Activated CD8-positive, alpha-beta memory T cell treated with anti-CD3 and anti-CD28 coated beads, Interleukin-2, amount 50 U/mL, for 4 hours (primary cell): ENCODE results near the gene TOR3A.

Experiments used
- DNase-seq: peaks from one replicate; pipeline ENCODE4 v3.0.0-alpha.2; 2020

The TOR3A gene

GRCh38 chr1:179077396-179077795 is 4.5 kb upstream of the TOR3A start:
- DNase-seq = no peak

GRCh38 chr1:179079113-179079761 is 2.6 kb upstream of the TOR3A start:
- DNase-seq = peak; percentile 38

- DNase-seq = peak; percentile 37
These were observed 794 bp upstream of the TOR3A start for GRCh38 chr1:179080866-179081686.

- DNase-seq = peak; percentile 43
These were observed 596 bp downstream of the TOR3A start for GRCh38 chr1:179082333-179082998.

DNA sequence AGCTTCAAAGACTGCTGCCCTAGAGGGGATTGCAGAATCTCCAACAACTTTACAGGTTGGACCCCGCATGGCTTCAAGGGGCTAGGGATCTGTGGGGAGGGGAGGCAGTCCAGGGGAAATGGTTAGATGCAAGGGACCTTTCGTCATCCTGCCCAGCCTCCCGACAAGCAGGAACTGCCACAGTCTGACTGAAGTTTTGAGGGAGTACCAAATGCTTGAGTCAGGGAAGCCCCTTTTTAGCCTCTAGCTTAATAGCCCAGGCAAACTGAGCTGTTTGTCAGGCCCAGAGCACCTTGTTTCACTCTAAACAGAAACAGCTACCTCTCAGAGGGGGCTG is 1.1 kb downstream of the TOR3A start:
- DNase-seq = no peak

GRCh38 chr1:179083533-179083932 is 1.7 kb downstream of the TOR3A start:
- no peak for DNase-seq

DNA sequence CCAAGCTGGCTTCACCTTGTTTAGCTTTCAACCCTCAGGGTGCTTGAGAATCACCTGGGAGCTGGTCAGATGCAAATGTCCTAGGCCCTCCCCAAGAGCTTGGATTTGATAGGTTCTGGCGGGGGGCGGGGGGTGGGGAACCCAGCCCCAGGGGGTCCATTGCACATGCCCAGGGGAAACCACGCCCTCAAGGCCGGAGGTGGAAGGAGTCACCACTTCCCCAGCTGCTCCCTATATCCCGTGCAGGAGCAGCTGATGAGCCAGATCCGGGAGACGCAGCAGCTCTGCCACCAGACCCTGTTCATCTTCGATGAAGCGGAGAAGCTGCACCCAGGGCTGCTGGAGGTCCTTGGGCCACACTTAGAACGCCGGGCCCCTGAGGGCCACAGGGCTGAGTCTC is 5.8 kb downstream of the TOR3A start:
- DNase-seq = no peak

GRCh38 chr1:179089827-179090482 is 8.1 kb downstream of the TOR3A start:
- DNase-seq = no peak

DNA sequence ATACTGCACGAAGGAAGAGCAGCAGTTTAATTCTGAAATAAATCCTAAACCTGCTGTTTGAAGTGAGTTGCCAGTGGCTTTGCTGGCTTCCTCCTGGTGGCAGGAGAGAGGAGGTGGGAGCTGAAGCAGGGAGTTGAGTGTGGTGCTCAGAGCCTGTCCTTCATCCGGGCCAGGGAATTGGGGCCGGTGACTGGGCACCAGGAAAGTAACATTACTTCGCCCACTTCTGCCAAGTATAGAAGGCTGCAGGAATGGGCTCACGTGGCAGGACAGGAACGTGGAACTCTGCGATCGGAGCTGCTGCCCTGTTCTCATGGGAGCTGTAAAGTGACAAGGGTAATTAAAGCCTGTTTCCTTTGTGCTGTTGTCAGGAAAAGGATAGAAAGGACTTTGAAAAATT is 8.7 kb downstream of the TOR3A start:
- DNase-seq = no peak

- no peak for DNase-seq
These were observed 9.1 kb downstream of the TOR3A start for GRCh38 chr1:179090923-179091322.

- no peak for DNase-seq
These were observed 9.9 kb downstream of the TOR3A start for GRCh38 chr1:179091691-179092165.

DNA sequence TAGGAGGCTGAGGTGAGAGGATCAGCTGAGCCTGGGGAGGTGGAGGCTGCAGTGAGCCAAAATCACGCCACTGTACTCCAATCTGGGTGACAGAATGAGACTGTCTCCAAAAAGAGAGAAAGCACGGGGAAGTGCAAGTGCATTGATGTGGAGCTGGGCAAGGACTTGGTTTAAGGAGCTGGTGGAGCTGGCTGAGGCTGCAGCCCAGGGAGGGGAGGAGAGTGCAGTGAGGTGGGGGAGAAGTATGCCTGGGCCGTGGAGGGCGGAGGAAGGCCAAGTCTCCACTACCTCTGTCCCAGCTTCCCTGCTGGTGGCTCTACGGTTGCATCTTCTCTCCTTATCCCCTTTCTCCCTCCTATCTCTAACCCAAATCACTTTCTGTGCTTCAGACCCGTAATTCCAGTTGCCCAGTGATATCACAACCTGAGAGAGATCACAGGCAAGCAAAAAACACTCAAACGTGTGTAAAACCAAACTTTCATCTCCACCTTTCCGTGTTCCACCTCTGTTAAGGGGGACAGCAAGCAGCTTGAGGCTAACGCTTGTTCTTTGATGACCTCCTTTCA is 11.1 kb downstream of the TOR3A start:
- DNase-seq = no peak

- DNase-seq = no peak
These were observed 12.9 kb downstream of the TOR3A start for GRCh38 chr1:179094818-179095217.

- DNase-seq = no peak
These were observed 13.5 kb downstream of the TOR3A start for GRCh38 chr1:179095377-179095776.

DNA sequence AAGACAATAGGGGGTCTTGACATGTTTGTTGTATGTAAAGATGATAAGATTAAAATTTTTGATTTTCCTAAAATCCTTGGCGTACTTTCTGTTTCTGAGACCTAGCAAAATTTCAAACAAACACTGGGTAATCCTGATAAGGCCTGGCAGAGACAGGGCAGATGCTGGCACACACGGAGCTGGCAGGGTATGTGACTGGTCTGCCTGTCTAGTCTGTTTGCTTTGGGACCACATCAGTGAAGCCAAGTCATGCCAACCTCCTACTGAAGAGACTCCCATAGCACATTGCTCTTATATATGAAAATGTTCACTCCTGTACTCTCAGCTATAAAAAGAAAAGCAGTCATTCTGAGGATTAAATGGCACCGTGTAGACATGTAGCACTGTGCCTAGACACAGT is 14.1 kb downstream of the TOR3A start:
- no peak for DNase-seq

DNA sequence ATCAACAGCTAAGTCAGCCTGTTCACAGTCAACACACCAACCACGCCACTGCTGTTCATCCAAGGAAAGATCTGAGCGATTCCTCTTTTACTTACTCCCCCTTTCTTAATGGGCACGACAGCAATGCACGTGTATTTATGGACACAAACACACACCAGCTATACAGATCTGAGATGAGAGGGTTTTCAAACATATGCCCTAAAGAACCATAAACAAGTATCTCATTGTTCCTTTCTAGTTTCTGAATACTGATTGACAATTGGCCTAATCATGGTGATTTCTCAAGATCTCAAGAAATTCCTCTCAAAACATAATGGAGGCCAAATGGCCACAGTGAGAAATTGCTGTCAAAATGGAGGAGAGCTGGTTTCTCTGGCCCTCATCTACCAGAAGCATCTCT is 18.0 kb downstream of the TOR3A start:
- DNase-seq = no peak

GRCh38 chr1:179101566-179101965 is 19.7 kb downstream of the TOR3A start:
- DNase-seq = no peak

- DNase-seq = no peak
These were observed 22.1 kb downstream of the TOR3A start for GRCh38 chr1:179103999-179104398.

DNA sequence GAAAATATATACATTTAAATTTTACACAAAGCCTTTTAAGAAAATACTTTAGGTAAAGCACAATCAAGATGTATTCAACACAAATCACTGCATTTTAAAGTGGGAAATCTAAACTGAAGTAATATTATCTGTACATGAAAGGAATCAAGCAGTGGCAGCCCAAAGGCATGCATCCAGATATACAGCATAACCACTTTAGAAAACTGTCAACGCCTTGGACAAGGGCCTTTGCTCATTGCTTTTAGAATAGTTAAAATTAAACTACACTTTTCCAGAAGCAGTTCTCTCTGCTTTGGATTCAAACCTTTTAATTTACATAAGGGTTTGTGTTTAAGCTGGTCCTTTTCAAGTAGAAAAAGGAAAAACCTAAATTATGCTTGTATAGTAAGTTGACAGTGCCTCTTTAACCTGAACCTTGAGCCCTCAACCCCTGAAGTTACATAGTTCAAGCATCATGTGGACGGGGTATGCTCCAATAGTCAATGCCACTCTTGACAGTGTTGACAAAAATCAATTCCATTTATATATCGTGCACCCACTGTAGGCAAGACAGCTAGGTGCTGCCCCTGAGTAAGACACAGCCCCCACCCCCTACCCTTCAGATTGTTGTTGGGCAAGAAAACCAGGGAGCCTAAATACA is 22.9 kb downstream of the TOR3A start:
- no peak for DNase-seq

DNA sequence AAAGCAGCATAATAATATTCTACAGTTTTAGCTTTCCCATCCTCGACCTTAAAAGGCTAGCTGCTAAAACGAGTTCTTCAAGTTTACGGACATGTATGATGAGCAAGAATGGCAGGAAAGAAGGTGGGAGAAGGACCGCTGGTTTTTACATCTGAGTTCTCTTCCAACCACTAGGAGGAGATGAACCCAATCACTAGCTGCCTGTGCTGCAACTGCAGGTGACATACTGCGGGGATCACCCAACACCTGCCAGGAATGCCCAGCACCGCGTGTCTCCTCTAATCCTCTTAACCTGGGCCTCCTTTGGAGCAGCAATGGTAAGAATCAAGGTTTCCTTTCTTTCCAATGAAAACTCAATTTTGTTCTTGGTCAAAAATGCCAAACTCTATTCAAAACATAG is 23.5 kb downstream of the TOR3A start:
- DNase-seq = no peak

DNA sequence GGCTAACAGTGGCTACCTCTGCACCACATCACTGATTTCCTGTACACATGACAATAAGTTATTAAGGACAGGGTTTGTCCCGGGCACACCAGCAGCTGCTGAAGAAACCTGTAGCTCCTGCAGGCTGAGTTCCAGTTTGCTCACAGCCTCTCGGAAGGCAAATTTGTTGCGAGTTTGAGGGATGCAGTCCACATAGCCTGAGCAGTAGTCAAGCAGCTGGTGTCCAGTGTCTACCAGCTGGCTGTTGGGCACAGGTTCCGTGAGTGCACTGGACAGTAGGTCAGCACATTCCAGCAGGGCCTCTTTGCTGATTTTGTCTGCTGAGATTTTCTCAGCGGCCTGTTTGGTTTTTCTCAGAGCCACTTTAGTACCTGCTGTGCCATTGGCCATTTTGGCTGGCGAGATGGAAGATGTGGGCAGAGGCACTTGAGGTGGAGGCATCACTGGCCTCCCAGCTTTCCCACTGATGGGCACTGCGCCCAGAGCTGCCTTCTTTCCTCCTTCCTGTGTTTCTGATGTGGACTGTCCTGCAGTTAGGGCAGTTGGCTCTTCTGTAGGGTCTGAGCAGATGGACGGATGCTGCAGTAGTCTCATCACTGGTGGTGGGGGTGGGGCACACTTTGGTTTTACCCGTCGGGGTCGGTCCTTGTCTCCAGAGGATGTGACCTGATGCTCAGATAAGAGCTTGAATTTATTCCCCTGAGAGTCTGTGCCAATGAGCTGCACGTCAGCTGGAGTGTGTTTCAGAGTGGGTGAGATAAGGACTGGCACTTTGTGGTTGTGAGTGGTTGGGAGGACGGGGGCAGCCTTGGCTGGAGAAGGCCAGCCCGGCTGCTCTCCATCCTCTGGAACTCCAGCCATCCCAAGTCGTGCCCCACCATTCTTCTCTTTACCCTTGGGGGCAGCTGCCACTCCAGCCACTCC is 26.1 kb downstream of the TOR3A start:
- DNase-seq = no peak
